HG03521 (cell line): ENCODE measurements around the gene SRM.
"Not testable (repeated sequence)": the region's sequence is repeated elsewhere in the genome, so short reads cannot be mapped to it uniquely, and the experiment has no call there.

Experiments used
- ATAC-seq: cut with Tn5 transposase; IDR thresholded peaks from one replicate; pipeline ENCODE4 v1.9.1; 2021; ENCODE audit warnings: mild to moderate bottlenecking, moderate library complexity; ENCODE audit not compliant: unreplicated experiment

SRM gene

DNA sequence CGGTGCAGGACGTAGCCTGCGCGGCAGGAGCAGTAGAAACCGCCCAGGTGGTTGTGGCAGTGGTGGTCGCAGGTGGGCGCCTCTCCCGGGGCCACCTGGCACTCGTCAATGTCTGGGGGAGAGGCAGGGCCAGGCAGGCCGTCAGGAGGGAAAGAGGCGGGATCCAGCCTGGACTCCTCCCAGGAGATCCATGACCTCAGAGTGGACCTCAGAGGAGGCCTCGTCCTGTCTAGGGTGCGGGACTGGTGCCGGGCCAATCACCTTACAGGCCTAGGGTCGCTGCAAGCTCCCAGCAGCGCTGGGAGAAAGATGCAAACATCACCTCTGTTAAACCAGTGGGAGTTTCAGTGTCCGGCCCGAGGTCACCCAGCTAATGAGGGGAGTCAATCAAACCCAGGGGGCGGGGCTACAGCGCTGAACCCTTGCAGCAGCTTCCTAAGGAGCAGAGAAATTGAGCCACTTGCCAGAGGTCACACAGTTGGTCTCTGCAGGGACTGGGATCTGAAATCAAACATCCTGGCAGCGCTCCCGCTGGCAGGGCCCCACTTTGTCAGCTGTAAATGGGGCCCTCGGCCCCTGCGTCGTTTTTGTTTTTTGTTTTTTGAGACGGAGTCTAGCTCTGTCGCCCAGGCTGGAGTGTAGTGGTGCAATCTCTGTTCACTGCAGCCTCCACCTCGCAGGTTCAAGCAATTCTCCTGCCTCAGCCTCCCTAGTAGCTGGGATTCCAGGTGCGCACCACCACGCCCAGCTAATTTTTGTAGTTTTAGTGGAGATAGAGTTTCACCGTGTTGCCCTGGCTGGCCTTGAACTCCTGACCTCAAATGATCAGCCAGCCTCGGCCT is 14.2 kb downstream of the SRM start:
- no peak for ATAC-seq

DNA sequence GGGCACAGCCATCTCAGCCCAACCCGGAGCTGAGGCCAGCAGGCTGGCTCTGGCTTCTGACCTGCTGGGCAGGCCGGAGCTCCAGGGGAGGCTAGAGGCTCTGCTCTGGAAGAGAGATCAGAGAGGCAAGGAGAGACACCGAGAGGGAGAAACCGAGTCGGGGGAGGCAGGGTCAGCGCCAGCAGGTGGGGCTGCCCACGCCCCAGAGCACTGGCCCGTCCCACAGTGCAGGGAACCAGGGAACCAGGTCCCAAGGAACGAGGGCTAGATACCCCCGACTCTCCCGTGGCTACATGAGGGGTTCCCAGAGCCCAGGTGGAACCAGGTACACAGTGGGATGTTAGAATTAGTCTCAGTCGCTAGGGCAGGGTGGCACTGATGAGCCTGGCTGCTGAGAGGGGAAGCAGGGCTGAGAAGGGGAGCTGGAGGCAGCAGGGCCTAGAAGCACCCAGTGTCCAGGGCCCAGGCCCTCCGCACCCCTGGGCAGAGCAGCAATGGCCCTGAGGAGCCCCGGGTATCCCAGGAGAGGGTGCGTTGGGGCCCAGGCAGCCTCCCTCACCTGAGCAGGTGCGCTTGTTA is 14.9 kb downstream of the SRM start:
- no peak for ATAC-seq

DNA sequence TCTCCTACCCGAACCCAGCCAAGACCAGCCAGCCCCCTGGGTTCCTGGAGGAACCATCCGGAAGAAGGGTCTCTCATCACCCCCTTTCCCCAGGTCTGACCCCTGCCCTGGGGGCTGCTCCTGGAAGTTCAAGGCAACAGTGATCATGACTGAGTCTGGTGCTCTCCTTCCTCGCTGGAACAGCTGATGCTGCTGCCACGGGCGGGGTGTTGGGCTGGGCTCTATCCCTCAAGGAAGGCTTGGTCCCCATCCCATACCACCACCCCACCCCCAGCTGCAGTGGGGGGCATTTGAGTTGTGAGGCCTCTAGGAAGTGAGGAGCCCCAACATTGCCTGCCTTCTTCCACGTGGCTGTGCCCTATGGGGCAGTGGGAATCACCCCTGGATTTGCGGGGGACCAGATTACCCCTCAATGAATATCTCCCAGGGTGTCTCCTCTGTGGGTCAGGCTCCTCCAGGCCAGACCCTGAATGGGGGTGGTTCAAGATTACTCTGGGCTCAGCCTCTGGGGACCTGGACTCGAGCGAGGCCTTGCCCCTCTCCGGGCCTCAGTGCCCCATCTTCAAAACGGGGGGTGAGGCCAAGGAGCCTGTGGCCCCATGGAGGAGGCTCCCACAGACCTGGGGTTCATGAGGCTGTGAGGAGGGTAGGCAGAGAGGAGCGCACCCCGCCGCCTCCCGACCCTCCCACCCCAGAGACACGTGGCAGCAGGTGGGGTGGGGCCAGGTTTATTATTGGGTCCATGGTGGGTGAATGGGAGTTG is 15.6 kb downstream of the SRM start:
- no peak for ATAC-seq

DNA sequence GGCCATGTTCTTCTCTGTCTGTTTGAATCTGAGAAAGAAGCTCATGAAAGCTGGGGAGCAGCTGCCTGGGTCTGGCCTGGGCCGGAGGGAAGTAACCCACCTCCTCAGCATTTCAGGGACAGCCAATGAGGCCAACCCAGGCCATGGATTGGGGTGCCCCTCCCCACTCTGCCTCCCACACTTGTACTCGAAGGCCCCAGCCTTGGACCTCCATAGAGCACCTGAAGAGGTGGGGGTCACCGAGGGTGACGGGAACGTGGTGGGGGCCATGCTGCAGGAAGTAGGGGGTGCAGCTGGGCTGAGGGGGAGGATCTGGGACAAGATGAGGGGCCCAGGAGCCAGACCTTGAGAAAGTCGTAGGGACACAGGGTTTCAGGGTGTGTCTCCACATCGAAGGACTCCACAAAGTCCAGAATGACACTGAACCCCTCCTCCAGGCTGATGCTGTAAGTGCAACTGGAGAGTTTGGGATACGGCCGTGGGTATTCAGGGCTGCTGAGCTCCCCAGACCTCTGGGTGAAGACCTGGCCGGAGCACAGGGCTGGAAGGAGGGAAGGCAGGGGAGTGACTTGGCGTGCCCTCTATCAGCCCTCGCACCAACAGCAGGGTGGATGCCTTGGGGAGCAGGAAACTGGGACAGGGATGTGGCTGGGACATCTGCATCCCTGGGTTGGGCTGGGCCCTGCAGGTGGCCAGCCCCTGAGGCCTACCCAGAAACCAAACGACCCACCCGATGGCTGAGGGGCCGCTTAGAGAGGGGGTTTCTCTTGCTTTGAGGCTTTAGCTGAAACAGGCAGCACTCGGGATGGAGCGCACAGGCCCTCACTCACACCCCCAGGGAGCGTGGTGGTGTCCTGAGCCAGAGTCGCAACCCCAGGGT is 16.6 kb downstream of the SRM start:
- no peak for ATAC-seq

DNA sequence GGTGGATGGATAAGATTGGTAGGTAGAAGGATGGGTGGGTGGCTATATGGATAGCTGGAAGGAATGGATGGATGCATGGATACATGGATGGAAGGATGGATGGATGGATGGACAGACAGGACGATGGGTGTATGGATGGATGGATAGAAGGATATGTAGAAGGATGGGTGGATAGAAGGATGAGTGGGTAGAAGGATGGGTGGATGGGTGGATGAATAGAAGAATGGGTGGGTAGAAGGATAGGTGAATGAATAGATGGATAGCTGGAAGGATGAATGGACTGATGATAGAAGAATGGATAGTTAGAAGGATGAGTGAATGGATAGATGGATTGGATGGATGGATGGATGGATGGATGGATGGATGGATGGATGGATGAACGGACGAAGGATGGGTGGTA is 17.8 kb downstream of the SRM start:
- no peak for ATAC-seq

DNA sequence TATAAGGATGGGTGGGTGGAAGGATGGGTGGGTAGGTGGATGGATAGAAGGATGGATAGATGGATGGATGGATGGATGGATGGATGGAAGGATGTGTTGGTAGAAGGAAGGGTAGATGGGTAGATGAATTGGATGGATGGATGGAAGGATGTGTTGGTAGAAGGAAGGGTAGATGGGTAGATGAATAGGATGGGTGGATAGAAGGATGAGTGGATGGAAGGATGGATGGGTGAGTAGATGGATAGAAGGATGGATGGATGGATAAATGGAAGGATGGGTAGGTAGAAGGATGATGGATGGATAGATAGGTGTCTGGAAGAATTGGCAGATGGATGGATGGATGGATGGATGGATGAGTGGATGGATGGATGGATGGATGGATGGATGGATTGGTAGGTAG is 18.8 kb downstream of the SRM start:
- ATAC-seq = no peak

DNA sequence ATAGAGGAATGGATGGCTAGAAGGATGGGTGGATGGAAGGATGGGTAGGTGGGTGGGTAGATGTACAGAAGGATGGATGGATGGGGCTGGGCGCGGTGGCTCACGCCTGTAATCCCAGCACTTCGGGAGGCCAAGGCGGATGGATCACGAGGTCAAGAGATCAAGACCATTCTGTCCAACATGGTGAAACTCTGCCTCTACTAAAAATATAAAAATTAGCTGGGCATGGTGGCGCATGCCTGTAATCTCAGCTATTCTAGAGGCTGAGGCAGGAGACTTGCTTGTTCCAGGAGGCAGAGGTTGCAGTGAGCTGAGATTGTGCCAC is 19.8 kb downstream of the SRM start:
- ATAC-seq = not testable (repeated sequence)

DNA sequence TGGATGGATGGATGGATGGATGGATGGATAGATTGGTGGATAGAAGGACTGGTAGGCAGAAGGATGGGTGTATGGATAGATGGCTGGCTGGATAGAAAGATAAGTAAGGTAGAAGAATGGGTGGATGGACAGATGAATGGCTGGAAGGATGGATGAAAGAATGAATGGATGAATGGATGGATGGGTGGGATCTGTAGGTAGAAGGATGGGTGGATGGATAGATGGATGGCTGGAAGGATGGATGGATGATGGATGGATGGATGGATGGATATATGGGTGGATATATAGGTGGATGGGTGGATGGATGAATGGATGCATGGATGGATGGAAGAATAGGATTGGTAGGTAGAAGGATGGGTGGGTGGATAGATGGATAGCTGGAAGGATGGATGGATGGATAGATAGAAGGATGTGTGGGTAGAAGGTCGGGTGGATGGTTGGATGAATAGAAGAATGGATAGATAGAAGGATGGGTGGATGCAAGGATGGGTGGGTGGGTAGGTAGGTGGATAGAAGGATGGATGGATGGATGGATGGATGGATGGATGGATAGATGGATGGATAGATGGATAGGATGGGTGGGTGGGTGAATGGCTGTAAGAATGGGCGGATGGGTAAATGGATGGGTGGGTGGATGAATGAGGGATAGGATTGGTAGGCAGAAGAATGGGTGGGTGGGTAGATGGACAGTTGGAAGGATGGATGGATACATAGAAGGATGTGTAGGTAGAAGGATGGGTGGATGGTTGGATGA is 20.3 kb downstream of the SRM start:
- no peak for ATAC-seq

DNA sequence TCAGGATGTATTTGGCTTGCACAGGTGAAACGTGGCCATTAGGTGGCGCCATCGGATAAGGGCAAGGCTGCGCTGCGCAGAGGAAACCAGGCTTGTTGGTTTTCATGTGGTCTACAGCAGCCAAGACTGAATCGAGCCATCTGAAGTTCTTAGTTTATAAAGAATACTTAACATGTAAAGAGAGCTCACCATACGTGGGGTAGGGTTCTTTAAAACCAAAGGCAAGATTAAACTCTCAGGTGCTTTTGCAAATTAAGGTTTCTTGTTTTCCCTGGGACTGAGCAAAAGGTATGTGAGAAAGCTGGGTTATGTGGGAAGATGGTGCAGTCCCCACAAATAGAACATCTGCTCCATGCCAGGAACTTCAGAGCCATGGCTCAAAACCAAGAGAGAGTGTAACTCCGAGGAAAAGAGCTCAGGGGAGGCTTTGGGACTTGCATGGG is 22.1 kb downstream of the SRM start:
- no peak for ATAC-seq

DNA sequence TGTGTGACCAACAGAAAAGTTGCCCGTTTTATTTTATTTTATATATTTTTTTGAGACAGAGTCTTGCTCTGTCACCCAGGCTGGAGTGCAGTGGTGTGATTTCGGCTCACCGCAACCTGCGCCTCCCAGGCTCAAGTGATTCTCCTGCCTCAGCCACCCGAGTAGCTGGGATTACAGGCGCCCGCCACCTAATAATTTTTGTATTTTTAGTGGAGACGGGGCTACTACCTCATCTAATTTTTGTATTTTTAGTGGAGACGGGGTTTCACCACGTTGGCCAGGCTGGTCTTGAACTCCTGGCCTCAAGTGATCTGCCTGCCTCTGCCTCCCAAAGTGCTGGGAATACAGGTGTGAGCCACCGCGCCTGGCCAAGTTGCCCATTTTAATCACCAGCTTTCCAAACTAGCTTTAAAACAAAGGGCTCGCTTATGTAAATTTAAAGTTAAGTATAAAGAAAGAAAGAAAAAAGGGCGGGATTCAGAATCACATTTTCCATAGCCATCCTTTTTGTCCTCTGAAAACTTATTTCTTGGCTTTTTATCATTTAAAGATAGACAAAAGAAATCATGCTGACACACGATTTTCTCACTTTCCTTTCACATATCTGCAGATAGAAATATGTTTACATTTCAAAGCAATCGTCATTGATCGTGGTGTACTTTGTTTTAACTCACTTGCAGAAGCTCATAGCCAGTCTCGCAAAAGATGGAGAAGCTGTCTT is 22.6 kb downstream of the SRM start:
- not testable (repeated sequence) for ATAC-seq

DNA sequence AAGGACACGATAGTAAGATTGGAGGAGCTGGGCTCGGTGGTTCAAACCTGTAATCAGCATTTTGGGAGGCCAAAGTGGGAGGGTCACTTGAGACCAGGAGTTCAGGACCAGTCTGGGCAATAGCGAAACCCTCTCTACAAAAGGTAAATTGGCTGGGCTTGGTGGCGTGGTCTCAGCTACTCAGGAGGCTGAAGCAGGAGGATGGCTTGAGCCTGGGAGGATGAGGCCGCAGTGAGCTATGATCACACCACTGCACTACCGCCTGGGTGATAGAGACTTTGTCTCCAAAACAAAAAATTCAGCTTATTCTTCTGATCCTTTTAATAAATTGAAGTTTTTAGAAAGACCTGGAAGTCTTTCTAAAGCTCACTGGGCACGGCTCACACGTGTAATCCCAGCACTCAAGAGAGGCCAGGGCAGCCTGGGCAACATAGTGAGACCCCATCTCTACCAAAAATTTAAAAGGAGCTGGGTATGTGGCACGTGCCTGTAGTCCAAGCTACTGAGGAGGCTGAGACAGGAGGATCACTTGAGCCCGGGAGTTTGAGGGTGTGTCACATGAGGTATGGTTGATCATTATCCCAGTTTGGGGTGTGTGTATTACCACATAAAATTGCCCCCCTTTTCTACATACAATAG is 28.1 kb downstream of the SRM start:
- ATAC-seq = no peak

DNA sequence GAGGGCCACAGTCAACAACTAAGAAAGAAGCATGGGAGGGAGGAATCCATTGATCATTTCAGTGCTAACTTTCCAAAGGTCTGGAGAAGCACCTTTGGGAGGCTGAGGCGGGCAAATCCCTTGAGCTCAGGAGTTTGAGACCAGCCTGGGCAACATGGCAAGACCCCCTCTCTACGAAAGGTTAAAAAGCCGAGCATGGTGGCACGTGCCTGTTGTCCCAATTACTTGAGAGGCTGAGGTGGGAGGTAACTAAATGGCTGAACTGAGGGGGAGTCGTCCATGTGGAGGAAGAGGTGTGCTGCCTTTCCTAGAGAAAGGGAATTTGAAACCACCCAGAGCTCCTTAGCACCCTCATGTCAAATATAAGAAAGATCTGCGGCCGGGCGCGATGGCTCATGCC is 29.0 kb downstream of the SRM start:
- no peak for ATAC-seq

DNA sequence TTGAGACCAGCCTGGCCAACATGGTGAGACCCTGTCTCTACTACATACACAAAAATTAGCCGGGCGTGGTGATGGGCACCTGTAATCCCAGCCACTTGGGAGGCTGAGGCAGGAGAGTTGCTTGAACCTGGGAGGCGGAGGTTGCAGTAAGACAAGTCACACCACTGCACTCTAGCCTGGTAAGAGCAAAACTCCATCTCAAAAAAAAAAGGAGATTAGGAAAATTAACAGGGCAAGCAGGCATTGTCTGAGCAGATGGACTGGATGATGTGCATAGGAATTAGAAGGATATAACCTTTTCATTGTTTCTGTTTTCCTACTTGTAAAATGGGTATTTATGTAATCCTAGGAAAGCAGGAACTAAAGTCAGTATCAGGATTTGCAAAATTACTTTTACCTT is 31.8 kb downstream of the SRM start:
- no peak for ATAC-seq

DNA sequence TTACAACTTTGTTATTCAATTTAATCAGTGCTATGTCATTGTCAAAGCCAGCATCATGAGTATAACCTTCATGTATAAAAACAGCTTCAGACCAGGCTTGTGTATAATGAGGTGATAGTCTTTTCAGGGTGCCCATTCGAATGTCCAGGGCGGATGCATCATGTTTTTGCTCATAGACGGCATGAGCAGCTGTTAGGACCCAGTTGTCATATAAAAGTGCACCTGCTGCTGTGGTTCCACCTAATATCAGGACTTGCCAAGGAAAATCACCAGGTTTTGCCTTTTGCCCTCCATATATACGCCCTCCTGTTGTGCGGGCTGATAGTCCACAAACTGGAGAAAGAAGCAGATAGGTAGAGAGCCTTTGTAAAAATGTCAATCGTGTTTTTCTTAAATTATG is 32.5 kb downstream of the SRM start:
- ATAC-seq = no peak

DNA sequence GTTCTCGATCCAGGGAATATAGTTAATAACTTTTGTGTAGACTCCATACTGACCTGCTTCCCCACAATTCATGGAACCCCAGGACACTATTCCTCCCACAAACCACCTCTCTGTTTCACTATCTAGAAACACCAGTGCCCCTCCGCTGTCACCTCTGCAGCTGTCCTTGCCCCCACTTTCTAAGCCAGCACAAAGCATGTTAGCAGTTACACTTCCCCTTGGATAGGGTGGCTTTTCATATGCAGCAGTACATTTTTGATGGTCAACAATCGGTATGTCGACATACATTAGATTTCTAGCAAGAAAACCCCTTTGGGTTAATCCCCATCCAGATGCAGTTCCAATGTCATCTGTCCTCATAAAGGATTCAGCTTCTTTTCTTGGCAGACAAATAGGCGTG is 32.9 kb downstream of the SRM start:
- no peak for ATAC-seq

DNA sequence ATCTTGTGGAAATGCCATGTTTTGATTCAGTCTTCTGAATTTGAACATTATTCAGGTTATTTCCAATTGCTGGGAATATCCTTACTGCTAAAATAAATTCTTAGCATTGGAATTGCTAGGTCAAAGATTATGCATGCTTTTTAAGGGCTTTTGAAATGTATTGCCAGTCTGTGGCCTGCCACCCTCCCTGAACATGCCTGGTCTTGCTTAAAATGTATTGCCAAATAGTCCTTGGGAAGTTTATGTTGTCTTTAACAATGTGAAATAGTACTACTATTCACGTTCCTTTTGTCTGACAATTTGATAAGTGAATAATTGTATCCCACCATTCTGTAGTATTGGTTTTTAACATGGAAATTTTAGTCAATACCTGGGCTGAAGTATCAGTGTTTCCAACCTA is 33.8 kb downstream of the SRM start:
- ATAC-seq = no peak

DNA sequence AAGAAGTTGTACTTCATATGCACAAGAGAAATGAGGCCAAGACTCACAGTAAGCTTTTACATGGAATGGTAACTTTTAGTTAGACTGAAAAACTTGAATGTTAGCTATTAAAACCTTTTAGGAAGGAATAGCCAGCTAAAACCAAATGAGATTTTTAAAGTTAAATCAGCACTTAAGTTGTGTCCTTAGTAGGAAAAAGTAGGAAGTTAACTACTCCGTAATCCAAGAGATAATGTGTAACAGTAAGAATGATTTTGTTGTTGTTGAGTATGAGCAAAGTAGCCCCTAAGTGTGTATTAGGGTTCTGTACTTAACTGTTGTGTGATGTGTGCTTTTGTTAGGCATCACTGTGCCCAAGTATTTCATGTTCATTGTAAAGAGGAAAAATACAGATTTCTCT is 34.2 kb downstream of the SRM start:
- ATAC-seq = no peak

DNA sequence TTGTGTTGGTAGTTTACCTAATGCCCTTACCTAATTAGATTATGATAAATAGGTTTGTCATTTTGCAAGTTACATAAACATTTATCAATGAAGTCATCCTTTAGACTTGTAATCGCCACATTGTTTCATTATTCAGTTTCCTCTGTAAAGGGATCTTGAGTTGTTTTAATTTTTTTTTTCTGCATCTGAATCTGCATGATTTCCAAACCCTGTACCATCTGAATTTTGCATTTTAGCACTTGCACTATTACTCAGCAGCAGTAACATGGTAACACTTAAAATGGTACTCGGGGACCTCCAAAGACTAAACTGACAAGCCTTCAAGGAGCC is 35.0 kb downstream of the SRM start:
- ATAC-seq = no peak

DNA sequence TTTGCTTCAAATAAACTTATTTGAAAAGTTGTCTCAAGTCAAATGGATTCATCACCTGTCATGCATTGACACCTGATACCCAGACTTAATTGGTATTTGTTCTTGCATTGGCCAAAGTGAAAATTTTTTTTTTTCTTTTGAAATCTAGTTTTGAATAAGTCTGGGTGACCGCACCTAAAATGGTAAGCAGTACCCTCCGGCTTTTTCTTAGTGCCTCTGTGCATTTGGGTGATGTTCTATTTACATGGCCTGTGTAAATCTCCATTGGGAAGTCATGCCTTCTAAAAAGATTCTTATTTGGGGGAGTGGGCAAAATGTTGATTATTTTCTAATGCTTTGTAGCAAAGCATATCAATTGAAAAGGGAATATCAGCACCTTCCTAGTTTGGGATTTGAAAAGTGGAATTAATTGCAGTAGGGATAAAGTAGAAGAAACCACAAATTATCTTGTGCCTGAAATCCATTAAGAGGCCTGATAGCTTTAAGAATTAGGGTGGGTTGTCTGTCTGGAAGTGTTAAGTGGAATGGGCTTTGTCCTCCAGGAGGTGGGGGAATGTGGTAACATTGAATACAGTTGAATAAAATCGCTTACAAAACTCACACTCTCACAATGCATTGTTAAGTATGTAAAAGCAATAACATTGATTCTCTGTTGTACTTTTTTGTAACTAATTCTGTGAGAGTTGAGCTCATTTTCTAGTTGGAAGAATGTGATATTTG is 35.5 kb downstream of the SRM start:
- ATAC-seq = no peak
